T-helper 17 cell (primary cell): ENCODE results near the gene NXPH4. TPM values are rescaled to one million over a fixed set of nuclear protein-coding genes. Genes with fewer than 3 reads are reported as not detected.

Source experiments
- ATAC-seq: fragments of 150-1000 bp; cut with Tn5 transposase; 2 replicates; pipeline ENCODE4 v1.10.0; 2021; ENCODE audit warnings: mild to moderate bottlenecking, moderate library complexity
- DNase-seq, 3 donors: peaks; one replicate each; pipeline versions ENCODE4 v3.0.0 to v3.0.0-alpha.2; 2020 to 2021
- H3K9me3 ChIP-seq: one replicate; pipeline ENCODE4 v1.7.0; 2013; ENCODE audit warnings: low read length, mild to moderate bottlenecking; ENCODE audit not compliant: control insufficient read depth, poor library complexity, severe bottlenecking
- H3K27ac Mint-ChIP-seq: one replicate; pipeline ENCODE4 v1.8.0; 2022; ENCODE audit warnings: mild to moderate bottlenecking, moderate library complexity, mixed read lengths
- H3K27me3 Mint-ChIP-seq: one replicate; pipeline ENCODE4 v1.8.0; 2022; ENCODE audit warnings: mixed read lengths
- H3K36me3 Mint-ChIP-seq: one replicate; pipeline ENCODE4 v1.8.0; 2022; ENCODE audit warnings: low read depth, mixed read lengths
- H3K4me1 Mint-ChIP-seq: one replicate; pipeline ENCODE4 v1.8.0; 2022; ENCODE audit warnings: mild to moderate bottlenecking, mixed read lengths
- H3K4me3 Mint-ChIP-seq: one replicate; pipeline ENCODE4 v1.8.0; 2022; ENCODE audit warnings: mild to moderate bottlenecking, moderate library complexity, mixed read lengths
- total RNA-seq, 4 donors: library from RNA in 2 of 4; stranded (reverse) in 2 of 4; gene quantifications; one replicate each; pipeline ENCODE4 v1.2.3 and lab custom pipeline; 2022 to 2026

The NXPH4 gene
- total RNA-seq, 2 donors from 2014 or later = not detected

- Mint-ChIP-seq H3K4me3 (peak within 1 kb of the TSS; percentile 95), H3K4me1 (peaks cover 45% of the 10 kb centered on the region), H3K27me3 (peaks cover 21% of the 10 kb centered on the region), H3K36me3 (peaks cover 15% of the 10 kb centered on the region), H3K27ac (peak within 1 kb of the TSS; percentile 87)
- peak; percentile 66 for ATAC-seq
- peak; percentile 79 to 82 (median 80) for DNase-seq
- no peaks in the 10 kb centered on the region for H3K9me3 ChIP-seq
Observed at GRCh38 chr12:57229634-57230380, 13.2 kb downstream of the NXPH4 start, which contains the start of gene SHMT2. Gene SHMT2 (plus strand): TSS chr12:57229711. CDS start chr12:57229779, 68 bp downstream.

GRCh38 chr12:57230381-57231155, 14.0 kb downstream of the NXPH4 start:
- Mint-ChIP-seq H3K27ac (peak overlapping the region; percentile 87), H3K27me3 (peaks cover 17% of the 10 kb centered on the region), H3K36me3 (peaks cover 15% of the 10 kb centered on the region), H3K4me3 (peak overlapping the region; percentile 95), H3K4me1 (peaks cover 40% of the 10 kb centered on the region)
- DNase-seq (no peak), ATAC-seq (no peak)
- no peaks in the 10 kb centered on the region for H3K9me3 ChIP-seq

- Mint-ChIP-seq H3K27ac (no peak overlapping the region), H3K36me3 (peaks cover 13% of the 10 kb centered on the region), H3K4me3 (peak overlapping the region; percentile 95), H3K27me3 (peaks cover 14% of the 10 kb centered on the region), H3K4me1 (peaks cover 35% of the 10 kb centered on the region)
- H3K9me3 ChIP-seq = no peaks in the 10 kb centered on the region
- no peak for ATAC-seq
- no peak for DNase-seq
Observed at GRCh38 chr12:57231276-57232021, 14.9 kb downstream of the NXPH4 start.

GRCh38 chr12:57232156-57232756, 15.7 kb downstream of the NXPH4 start:
- DNase-seq (no peak), ATAC-seq (no peak)
- Mint-ChIP-seq H3K4me1 (peaks cover 39% of the 10 kb centered on the region), H3K4me3 (no peak overlapping the region), H3K27me3 (peaks cover 17% of the 10 kb centered on the region), H3K36me3 (peaks cover 11% of the 10 kb centered on the region), H3K27ac (no peak overlapping the region)
- H3K9me3 ChIP-seq = no peaks in the 10 kb centered on the region

GRCh38 chr12:57233357-57234232, 17.0 kb downstream of the NXPH4 start:
- DNase-seq (peak in 1 of 3 donors; percentile 8), ATAC-seq (no peak)
- Mint-ChIP-seq H3K4me1 (peaks cover 45% of the 10 kb centered on the region), H3K4me3 (no peak overlapping the region), H3K27ac (peak overlapping the region; percentile 16), H3K27me3 (peaks cover 28% of the 10 kb centered on the region), H3K36me3 (peaks cover 11% of the 10 kb centered on the region)
- H3K9me3 ChIP-seq = no peaks in the 10 kb centered on the region

- DNase-seq (peak in 1 of 3 donors; percentile 6), ATAC-seq (no peak)
- Mint-ChIP-seq H3K27me3 (peaks cover 34% of the 10 kb centered on the region), H3K27ac (peak overlapping the region; percentile 16), H3K4me1 (peaks cover 46% of the 10 kb centered on the region), H3K4me3 (no peak overlapping the region), H3K36me3 (peaks cover 11% of the 10 kb centered on the region)
- no peaks in the 10 kb centered on the region for H3K9me3 ChIP-seq
Observed at GRCh38 chr12:57234233-57234570, 17.6 kb downstream of the NXPH4 start.

GRCh38 chr12:57234571-57235016, 18.0 kb downstream of the NXPH4 start:
- H3K36me3 Mint-ChIP-seq = peaks cover 11% of the 10 kb centered on the region
- H3K4me3 Mint-ChIP-seq = no peak overlapping the region
- ATAC-seq (no peak), DNase-seq (no peak)
- peak overlapping the region; percentile 16 for H3K27ac Mint-ChIP-seq
- peaks cover 38% of the 10 kb centered on the region for H3K27me3 Mint-ChIP-seq
- no peaks in the 10 kb centered on the region for H3K9me3 ChIP-seq
- peaks cover 46% of the 10 kb centered on the region for H3K4me1 Mint-ChIP-seq

GRCh38 chr12:57235017-57235727, 18.6 kb downstream of the NXPH4 start:
- Mint-ChIP-seq H3K4me3 (no peak overlapping the region), H3K27ac (no peak overlapping the region), H3K36me3 (peaks cover 11% of the 10 kb centered on the region), H3K27me3 (peaks cover 44% of the 10 kb centered on the region), H3K4me1 (peaks cover 45% of the 10 kb centered on the region)
- DNase-seq = no peak
- no peak for ATAC-seq
- no peaks in the 10 kb centered on the region for H3K9me3 ChIP-seq

GRCh38 chr12:57235728-57236131, 19.1 kb downstream of the NXPH4 start:
- Mint-ChIP-seq H3K27ac (no peak overlapping the region), H3K36me3 (peaks cover 11% of the 10 kb centered on the region), H3K4me1 (peaks cover 45% of the 10 kb centered on the region), H3K27me3 (peaks cover 49% of the 10 kb centered on the region), H3K4me3 (no peak overlapping the region)
- no peak for DNase-seq
- H3K9me3 ChIP-seq = no peaks in the 10 kb centered on the region
- no peak for ATAC-seq

GRCh38 chr12:57236201-57236924, 19.8 kb downstream of the NXPH4 start:
- H3K9me3 ChIP-seq = no peaks in the 10 kb centered on the region
- no peak for ATAC-seq
- Mint-ChIP-seq H3K36me3 (peaks cover 11% of the 10 kb centered on the region), H3K27ac (no peak overlapping the region), H3K4me3 (peak overlapping the region; percentile 36), H3K27me3 (peaks cover 56% of the 10 kb centered on the region), H3K4me1 (peaks cover 47% of the 10 kb centered on the region)
- DNase-seq = no peak

- H3K9me3 ChIP-seq = no peaks in the 10 kb centered on the region
- Mint-ChIP-seq H3K4me1 (peaks cover 54% of the 10 kb centered on the region), H3K27ac (no peak overlapping the region), H3K4me3 (peak overlapping the region; percentile 98), H3K36me3 (peaks cover 11% of the 10 kb centered on the region), H3K27me3 (peaks cover 63% of the 10 kb centered on the region)
- DNase-seq (no peak), ATAC-seq (no peak)
Observed at GRCh38 chr12:57236925-57237595, 20.5 kb downstream of the NXPH4 start.
